Heart right ventricle (tissue), 16 donors: Measurements from ENCODE around the gene LYZL2. TPM values are rescaled to one million over a fixed set of nuclear protein-coding genes. Genes with fewer than 3 reads are reported as not detected.

Experiments
- ATAC-seq, 8 donors: fragments of 200-7000 bp; cut with Tn5 transposase; one replicate each; pipeline ENCODE4 v1.9.1; 2020; ENCODE audit warnings: mild to moderate bottlenecking in 8 of 8, moderate library complexity in 8 of 8, moderate number of reproducible peaks in 1 of 8
- DNase-seq, 2 donors: peaks; one replicate each; pipeline ENCODE4 v3.0.0-alpha.2; 2020
- H3K27ac ChIP-seq, 10 donors: fragments of 200-600 bp; sonication (generic) in 2 of 10; one replicate each; pipeline versions ENCODE4 v1.5.0 to v1.8.0; 2020 to 2022; ENCODE audit warnings: mild to moderate bottlenecking in 3 of 10
- H3K27me3 ChIP-seq, 7 donors: fragments of 200-600 bp; one replicate each; pipeline ENCODE4 v1.8.0; 2021 to 2022; ENCODE audit warnings: mild to moderate bottlenecking in 2 of 7
- H3K36me3 ChIP-seq, 9 donors: fragments of 200-600 bp; sonication (generic) in 1 of 9; one replicate each; pipeline versions ENCODE4 v1.5.0 to v1.8.0; 2020 to 2022; ENCODE audit warnings: mild to moderate bottlenecking in 2 of 9
- H3K4me1 ChIP-seq, 9 donors: fragments of 200-600 bp; sonication (generic) in 1 of 9; one replicate each; pipeline versions ENCODE4 v1.5.0 to v1.8.0; 2020 to 2022; ENCODE audit warnings: mild to moderate bottlenecking in 4 of 9
- H3K4me3 ChIP-seq, 10 donors: fragments of 200-600 bp; sonication (generic) in 2 of 10; one replicate each; pipeline versions ENCODE4 v1.5.0 to v1.8.0; 2020 to 2022; ENCODE audit warnings: mild to moderate bottlenecking in 7 of 10, moderate library complexity in 2 of 10
- H3K9me3 ChIP-seq, 11 donors: fragments of 200-600 bp in 10 of 11; sonication (generic) in 2 of 11; one replicate each; pipeline versions ENCODE4 v1.5.0 to v1.8.0; 2013 to 2022; ENCODE audit warnings: mild to moderate bottlenecking in 2 of 11, control low read depth in 1 of 11, moderate library complexity in 1 of 11
- CTCF ChIP-seq, 9 donors: fragments of 200-600 bp; sonication (generic) in 2 of 9; IDR thresholded peaks; one replicate each; pipeline versions ENCODE4 v1.5.0 to v1.8.0; 2021 to 2022; ENCODE audit warnings: antibody characterized with exemption in 9 of 9, mild to moderate bottlenecking in 5 of 9, moderate library complexity in 1 of 9
- WGBS, 2 donors: extraction: QIAGEN DNeasy Blood & Tissue Kit; methylation state at CpG; one replicate each; pipeline ENCODE4 v1.1.7; 2013; ENCODE audit warnings: inconsistent platforms in 1 of 2; 5-methylcytosine and 5-hydroxymethylcytosine counted together
- intact Hi-C, 10 donors: fragments of 100-400 bp; cut with DNase I; formaldehyde crosslinking; loops; one replicate each; pipeline versions ENCODE4 v1.11.1 to v1.14.2; 2022
- polyA plus RNA-seq, 2 donors: library from polyadenylated mRNA; stranded (reverse); fragments of 200-250 nt; gene quantifications; one replicate each; pipeline ENCODE4 v1.2.3, GENCODE V29; 2013
- total RNA-seq, 10 donors: library from RNA; stranded (reverse); fragmentation: NEBNext Ultra II Directional in 3 of 10; extraction: Animal tissue kit (Norgen Biotek cat#: 25700) in 3 of 10; gene quantifications; one replicate each; pipeline versions ENCODE4 v1.2.1 to v1.2.4, GENCODE V29; 2021 to 2023
- donor health status: Arrhythmogenic right ventricular cardiomyopathy.
- donor health status: ischemic (EF 13 %, LVEDD 7.1; RV severe dilation, severe dysfunction).
- donor health status: healthy with polysubstance abuse.
- donor health status: DM: no; HTN: yes; CAD: no.
- donor health status: DM: no; HTN: no; CAD: no.
- donor health status: ischemic (EF 25% LVEDD 6.9; RV normal size, moderate dysfunction).
- donor health status: ischemic (EF 25% LVEDD 5.7; RV mildly dilated, moderate dysfunction).
- donor health status: healthy.
- donor health status: DM: yes; HTN: yes; CAD: no.
- donor health status: Ischemic cardiomyopathy.
- donor health status: ischemic (EF 35%, LVEDD 5.7; RV mildly dilated, moderate dysfunction).
- donor health status: nonischemic (EF 11% LVEDD 7.7; RV severe dilation, severe dysfunction).
- donor health status: DM: yes; HTN: yes; CAD: no.
- donor health status: PGD.
- donor health status: ischemic (EF 29% LVEDD 5.4; RV normal size, mild dysfunction).
- donor health status: nonischemic (EF 23%, LVEDD 6.1; RV moderate dilation, normal function).

Gene LYZL2
- total and polyA plus RNA-seq, 12 donors, result not detected

GRCh38 chr10:30583778-30584415 is 45.7 kb downstream of the LYZL2 start:
- WGBS, 2 donors, result 32 to 35% methylated on average over 15 of the region's 15 CpGs
- H3K4me1 ChIP-seq, result peaks cover 0 to 44% (median 22%) of the 10 kb centered on the region in 9 donors
- TF ChIP-seq CTCF (IDR thresholded peaks at IDR 0.05), result no peak
- no peaks in the 10 kb centered on the region for H3K9me3 ChIP-seq
- peak overlapping the region; percentile 64 to 90 (median 84) for H3K27ac ChIP-seq
- no peaks in the 10 kb centered on the region for H3K27me3 ChIP-seq
- peak; percentile 86 to 97 (median 93) for ATAC-seq
- intact Hi-C loops, result loop anchor here in 3 of 10 donors (5.0 to 10.0 kb wide), 2 partner anchors 47 to 49 kb away; no protein-coding TSS in a partner anchor
- DNase-seq, result peak; percentile 38 to 86
- peak overlapping the region in 9 of 10 donors; percentile 6 to 46 (median 40) for H3K4me3 ChIP-seq
- no peaks in the 10 kb centered on the region for H3K36me3 ChIP-seq

- TF ChIP-seq CTCF (IDR thresholded peaks at IDR 0.05), result peak; percentile 50 to 93 (median 77)
- DNase-seq, result peak in 1 of 2 donors; percentile 28
- Histone ChIP-seq H3K27ac (peak overlapping the region in 3 of 10 donors; percentile 9 to 90 (median 84)), H3K4me1 (peaks cover 0 to 33% (median 22%) of the 10 kb centered on the region in 9 donors), H3K36me3 (no peaks in the 10 kb centered on the region), H3K9me3 (no peaks in the 10 kb centered on the region), H3K27me3 (peaks cover 0 to 2% (median 0%) of the 10 kb centered on the region in 7 donors), H3K4me3 (no peak overlapping the region)
- intact Hi-C loops, result loop anchor here in 3 of 10 donors (5.0 to 10.0 kb wide), 2 partner anchors 45 to 47 kb away; no protein-coding TSS in a partner anchor
- ATAC-seq, result no peak
- WGBS, 2 donors, result 37 to 39% methylated on average over 3 of the region's 3 CpGs
Observed at GRCh38 chr10:30581779-30582380, 47.7 kb downstream of the LYZL2 start.

GRCh38 chr10:30580676-30581075 is 48.9 kb downstream of the LYZL2 start:
- intact Hi-C loops, result loop anchor here in 3 of 10 donors (5.0 to 10.0 kb wide), 2 partner anchors 43 to 46 kb away; no protein-coding TSS in a partner anchor
- H3K9me3 ChIP-seq, result no peaks in the 10 kb centered on the region
- DNase-seq (no peak), ATAC-seq (no peak)
- H3K36me3 ChIP-seq, result no peaks in the 10 kb centered on the region
- H3K27me3 ChIP-seq, result peaks cover 0 to 5% (median 0%) of the 10 kb centered on the region in 7 donors
- WGBS, 2 donors, result 92 to 94% methylated on average over 5 of the region's 5 CpGs
- TF ChIP-seq CTCF (IDR thresholded peaks at IDR 0.05), result no peak
- no peak overlapping the region for H3K27ac ChIP-seq
- no peak overlapping the region for H3K4me3 ChIP-seq
- peaks cover 0 to 35% (median 22%) of the 10 kb centered on the region in 9 donors for H3K4me1 ChIP-seq

- H3K9me3 ChIP-seq, result no peaks in the 10 kb centered on the region
Observed at GRCh38 chr10:30580241-30580640, 49.3 kb downstream of the LYZL2 start.

More at GRCh38 chr10:30580241-30580640, 49.3 kb downstream of the LYZL2 start:
- Histone ChIP-seq H3K27ac (no peak overlapping the region), H3K27me3 (peaks cover 0 to 5% (median 0%) of the 10 kb centered on the region in 7 donors), H3K36me3 (no peaks in the 10 kb centered on the region), H3K4me3 (no peak overlapping the region), H3K4me1 (peaks cover 0 to 39% (median 22%) of the 10 kb centered on the region in 9 donors)
- ATAC-seq (no peak), DNase-seq (no peak)
- intact Hi-C loops, result loop anchor here in 3 of 10 donors (5.0 to 10.0 kb wide), 2 partner anchors 43 to 45 kb away; no protein-coding TSS in a partner anchor
- WGBS, 2 donors, result 95 to 98% methylated on average over 7 of the region's 7 CpGs
- TF ChIP-seq CTCF (IDR thresholded peaks at IDR 0.05), result no peak
